Endothelial cell of umbilical vein (primary cell): Measurements from ENCODE around the gene CNTN5. TPM values are rescaled to one million over a fixed set of nuclear protein-coding genes. Genes with fewer than 3 reads are reported as not detected.

ENCODE experiments used
- BruUV-seq: library from RNA; stranded (reverse); fragments of 400-500 nt; replicated peaks from 2 replicates; lab custom pipeline; 2021; lab: Mats Ljungman, UMichigan
- CTCF ChIA-PET: fragments of 300-600, 350-600 bp; sonication (Branson Sonifier 250); formaldehyde crosslinking; loops from one replicate; lab custom pipeline; 2021; ENCODE audit warnings: antibody characterized with exemption, inconsistent platforms; lab: Charles Lee
- POLR2A ChIA-PET: fragments of 300-600, 350-600 bp; sonication (Branson Sonifier 250); formaldehyde crosslinking; loops from one replicate; lab custom pipeline; 2021; ENCODE audit warnings: antibody characterized with exemption, inconsistent platforms; lab: Charles Lee
- DNase-seq: peaks from one replicate; pipeline ENCODE4 v3.0.0-alpha.2; 2011; ENCODE audit warnings: low read depth, low spot score
- FAIRE-seq: peaks from 2 replicates; lab custom pipeline; 2011; peaks lifted over from hg19 to GRCh38; lab: Jason Lieb, UNC
- H2AFZ ChIP-seq: 2 replicates; pipeline ENCODE4 v1.6.0; 2012; ENCODE audit warnings: low read depth, low read length, control low read depth, inconsistent platforms
- H3K27ac ChIP-seq: 2 replicates; pipeline ENCODE4 v1.5.1; 2011; ENCODE audit warnings: low read depth, mild to moderate bottlenecking, control low read depth, low read length, moderate library complexity; ENCODE audit not compliant: insufficient read depth
- H3K27me3 ChIP-seq, 2 experiments: 2 replicates each; pipeline versions ENCODE4 v1.6.0 to v1.6.1; 2011; ENCODE audit warnings: low read length in 2 of 2, mixed read lengths in 1 of 2; ENCODE audit not compliant: control insufficient read depth in 2 of 2, insufficient read depth in 2 of 2
- H3K36me3 ChIP-seq, 2 experiments: 2 replicates in 1 of 2; 3 replicates in 1 of 2; pipeline ENCODE4 v1.5.1; 2011; ENCODE audit warnings: low read length in 2 of 2, mild to moderate bottlenecking in 1 of 2, moderate library complexity in 1 of 2; ENCODE audit not compliant: control insufficient read depth in 2 of 2, insufficient read depth in 2 of 2; ENCODE audit errors: extremely low read depth in 1 of 2
- H3K4me1 ChIP-seq: 3 replicates; pipeline ENCODE4 v1.5.1; 2011; ENCODE audit warnings: mild to moderate bottlenecking, low read length; ENCODE audit not compliant: control insufficient read depth, insufficient read depth; ENCODE audit errors: extremely low read depth
- H3K4me2 ChIP-seq: 2 replicates; pipeline ENCODE4 v1.6.1; 2011; ENCODE audit warnings: low read length, control low read depth, mixed read lengths; ENCODE audit not compliant: insufficient read depth
- H3K4me3 ChIP-seq, 3 experiments: fragments of 200-600 bp in 1 of 3; sonication (generic), shearing (Covaris generic) in 1 of 3; replicated peaks in 1 of 3; 2 replicates each; pipeline ENCODE4 v1.5.1; 2011 to 2016; ENCODE audit warnings: control low read depth in 3 of 3, low read length in 3 of 3, mild to moderate bottlenecking in 2 of 3, inconsistent platforms in 1 of 3, low read depth in 1 of 3, moderate library complexity in 1 of 3; ENCODE audit not compliant: insufficient read depth in 1 of 3
- H3K79me2 ChIP-seq: 2 replicates; pipeline ENCODE4 v1.6.0; 2012; ENCODE audit warnings: low read length, inconsistent platforms; ENCODE audit not compliant: control insufficient read depth, insufficient read depth
- H3K9ac ChIP-seq: replicated peaks from 2 replicates; pipeline ENCODE3; 2011; ENCODE audit warnings: low read length, control low read depth; ENCODE audit not compliant: insufficient read depth; ENCODE audit errors: extremely low read depth
- H3K9me1 ChIP-seq: replicated peaks from 3 replicates; pipeline ENCODE4 v1.6.0; 2011; ENCODE audit warnings: mild to moderate bottlenecking, low read length; ENCODE audit not compliant: control insufficient read depth, insufficient read depth; ENCODE audit errors: extremely low read depth
- H3K9me3 ChIP-seq: replicated peaks from 2 replicates; pipeline ENCODE4 v1.5.1; 2012; ENCODE audit warnings: low read length, inconsistent platforms; ENCODE audit not compliant: control insufficient read depth, insufficient read depth
- H4K20me1 ChIP-seq: replicated peaks from 2 replicates; pipeline ENCODE3; 2011; ENCODE audit warnings: mild to moderate bottlenecking, low read length; ENCODE audit not compliant: control insufficient read depth, insufficient read depth; ENCODE audit errors: extremely low read depth
- EZH2 ChIP-seq: IDR thresholded peaks from 2 replicates; pipeline ENCODE4 v1.6.1; 2012; ENCODE audit warnings: borderline replicate concordance, low read depth, mild to moderate bottlenecking, moderate library complexity, low read length, inconsistent platforms; ENCODE audit not compliant: severe bottlenecking
- FOS ChIP-seq: IDR thresholded peaks from 2 replicates; pipeline ENCODE4 v1.6.1; 2011; ENCODE audit warnings: mild to moderate bottlenecking, low read length, moderate library complexity, borderline replicate concordance; ENCODE audit not compliant: insufficient read depth
- GATA2 ChIP-seq: IDR thresholded peaks from 2 replicates; pipeline ENCODE4 v1.7.0; 2011; ENCODE audit warnings: low read depth, mild to moderate bottlenecking, moderate library complexity, mixed read lengths, low read length; ENCODE audit not compliant: insufficient read length, insufficient read depth
- JUN ChIP-seq: IDR thresholded peaks from 2 replicates; pipeline ENCODE4 v1.6.1; 2011; ENCODE audit warnings: borderline replicate concordance, low read depth; ENCODE audit not compliant: insufficient read length, insufficient read depth
- MYC ChIP-seq: IDR thresholded peaks from one replicate; pipeline ENCODE4 v1.6.1; 2011; ENCODE audit warnings: mild to moderate bottlenecking, low read depth, low read length
- POLR2A ChIP-seq: IDR thresholded peaks from 2 replicates; pipeline ENCODE4 v1.6.1; 2012; ENCODE audit warnings: low read depth, mild to moderate bottlenecking, control low read depth, low read length
- POLR2AphosphoS5 ChIP-seq: IDR thresholded peaks from 2 replicates; pipeline ENCODE4 v1.6.1; 2012; ENCODE audit warnings: low read depth, mild to moderate bottlenecking, control low read depth, low read length, moderate library complexity; ENCODE audit not compliant: insufficient read depth
- dilution Hi-C: fragments of 300-500 bp; cut with MboI; formaldehyde crosslinking; loops from one replicate; pipeline ENCODE4 v1.15.0; 2019; ENCODE audit warnings: low sequenced_read_pairs; ENCODE audit not compliant: extremely low pct_ligation_motif_present
- intact Hi-C: fragments of 100-400 bp; cut with micrococcal nuclease; formaldehyde crosslinking; loops from one replicate; pipeline ENCODE4 v1.10.0; 2022
- polyA plus RNA-seq, 4 experiments: library from polyadenylated mRNA; depleted of rRNA in 3 of 4; stranded (reverse) in 3 of 4; unstranded in 1 of 4; fragments of >200 nt; gene quantifications; 2 replicates each; pipeline versions ENCODE4 v1.2.1 to v1.2.3, GENCODE V29; 2011 to 2012; ENCODE audit warnings: missing spikeins in 1 of 4
- total RNA-seq: library from RNA; stranded (reverse); gene quantifications from 2 replicates; pipeline ENCODE4 v1.2.3, GENCODE V29; 2021
- TF ChIP-seq, protein P1 (sequence below), 2 donors: IDR thresholded peaks; 1 replicate in 1 of 2; 2 replicates in 1 of 2; pipeline ENCODE4 v1.5.1; 2011; ENCODE audit warnings: low read length in 2 of 2, mild to moderate bottlenecking in 2 of 2, moderate library complexity in 2 of 2, control low read depth in 1 of 2, inconsistent platforms in 1 of 2, low read depth in 1 of 2; ENCODE audit not compliant: insufficient read depth in 1 of 2; ENCODE audit errors: extremely low read depth in 1 of 2
- TF ChIP-seq, protein P2 (sequence below): IDR thresholded peaks from 2 replicates; pipeline ENCODE4 v1.6.1; 2011; ENCODE audit not compliant: insufficient read depth, insufficient read length

The CNTN5 gene
- total and polyA plus RNA-seq, 2 donors (not counting 3 experiments of a cell fraction or from before 2014, with no cell fraction given) = not detected

DNA sequence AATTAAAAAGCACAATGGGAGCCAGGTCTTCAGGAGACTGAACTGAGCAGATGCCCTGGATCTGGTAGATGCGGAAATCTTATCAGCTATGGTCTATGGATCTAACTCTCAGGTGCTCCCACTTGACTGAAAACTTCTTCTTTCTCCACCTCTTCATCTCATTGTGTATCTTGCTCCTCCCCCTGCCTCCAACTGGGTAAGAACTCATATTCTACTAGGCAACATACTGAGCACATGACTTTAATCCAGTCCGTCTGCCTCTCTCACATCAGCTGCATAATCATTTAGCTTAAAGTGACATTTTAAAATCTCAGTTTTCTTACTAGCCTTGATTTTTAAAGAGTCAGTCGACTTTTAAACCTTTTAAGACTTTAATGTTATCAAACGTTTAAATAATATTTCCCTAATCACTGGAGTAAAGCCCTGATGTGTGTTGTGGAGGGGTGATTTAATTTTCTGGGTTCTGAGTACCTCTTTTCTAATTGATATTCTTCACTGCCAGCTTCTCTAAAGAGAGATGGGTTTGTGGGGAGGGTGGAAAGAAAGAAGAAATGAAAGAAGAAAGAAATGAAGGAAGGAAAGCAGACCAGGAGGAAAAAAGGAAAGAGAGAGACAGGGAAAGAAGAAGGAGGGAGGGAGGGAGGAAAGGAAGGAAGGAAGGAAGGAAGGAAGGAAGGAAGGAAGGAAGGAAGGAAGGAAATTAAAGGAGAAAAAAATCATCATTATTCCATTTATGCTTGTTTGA lies 1073.5 kb downstream of the CNTN5 start:
- no peaks in the 10 kb centered on the region for H3K79me2 ChIP-seq
- H3K9ac ChIP-seq = no peak overlapping the region
- TF ChIP-seq JUN = no peak
- TF ChIP-seq, protein P1, sequence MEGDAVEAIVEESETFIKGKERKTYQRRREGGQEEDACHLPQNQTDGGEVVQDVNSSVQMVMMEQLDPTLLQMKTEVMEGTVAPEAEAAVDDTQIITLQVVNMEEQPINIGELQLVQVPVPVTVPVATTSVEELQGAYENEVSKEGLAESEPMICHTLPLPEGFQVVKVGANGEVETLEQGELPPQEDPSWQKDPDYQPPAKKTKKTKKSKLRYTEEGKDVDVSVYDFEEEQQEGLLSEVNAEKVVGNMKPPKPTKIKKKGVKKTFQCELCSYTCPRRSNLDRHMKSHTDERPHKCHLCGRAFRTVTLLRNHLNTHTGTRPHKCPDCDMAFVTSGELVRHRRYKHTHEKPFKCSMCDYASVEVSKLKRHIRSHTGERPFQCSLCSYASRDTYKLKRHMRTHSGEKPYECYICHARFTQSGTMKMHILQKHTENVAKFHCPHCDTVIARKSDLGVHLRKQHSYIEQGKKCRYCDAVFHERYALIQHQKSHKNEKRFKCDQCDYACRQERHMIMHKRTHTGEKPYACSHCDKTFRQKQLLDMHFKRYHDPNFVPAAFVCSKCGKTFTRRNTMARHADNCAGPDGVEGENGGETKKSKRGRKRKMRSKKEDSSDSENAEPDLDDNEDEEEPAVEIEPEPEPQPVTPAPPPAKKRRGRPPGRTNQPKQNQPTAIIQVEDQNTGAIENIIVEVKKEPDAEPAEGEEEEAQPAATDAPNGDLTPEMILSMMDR (IDR thresholded peaks at IDR 0.05; ENCODE audit: extremely low read depth in 1 of 2, insufficient read depth in 1 of 2, low read depth in 1 of 2, low read length in 2 of 2) = no peak
- no peak for TF ChIP-seq EZH2
- no peak for TF ChIP-seq MYC
- TF ChIP-seq GATA2 = no peak
- TF ChIP-seq, protein P2, sequence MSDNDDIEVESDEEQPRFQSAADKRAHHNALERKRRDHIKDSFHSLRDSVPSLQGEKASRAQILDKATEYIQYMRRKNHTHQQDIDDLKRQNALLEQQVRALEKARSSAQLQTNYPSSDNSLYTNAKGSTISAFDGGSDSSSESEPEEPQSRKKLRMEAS = no peak
- no peak for TF ChIP-seq POLR2A
- no peak for TF ChIP-seq POLR2AphosphoS5
- no peak for TF ChIP-seq FOS
- dilution Hi-C loops (no loop called here), intact Hi-C loops (no loop called here)
- H3K4me2 ChIP-seq = no peak overlapping the region
- peaks cover 6% of the 10 kb centered on the region for H3K9me3 ChIP-seq
- H2AFZ ChIP-seq = no peak overlapping the region
- H3K27ac ChIP-seq = no peak overlapping the region
- H3K36me3 ChIP-seq = no peaks in the 10 kb centered on the region
- no peaks in the 10 kb centered on the region for H4K20me1 ChIP-seq
- no peaks in the 10 kb centered on the region for H3K27me3 ChIP-seq
- no TSS peak for BruUV-seq
- H3K4me3 ChIP-seq = no peak overlapping the region
- ChIA-PET CTCF (no interaction called here), POLR2A (no interaction called here)
- no peak for DNase-seq
- no peak for FAIRE-seq
- no peaks in the 10 kb centered on the region for H3K4me1 ChIP-seq
- H3K9me1 ChIP-seq = no peaks in the 10 kb centered on the region
